GM12873 (cell line): ENCODE data around the gene TRAFD1.

Experiments
- CTCF ChIP-seq: IDR thresholded peaks from 2 replicates; pipeline ENCODE4 v1.5.1; 2012; ENCODE audit warnings: low read depth, mild to moderate bottlenecking, moderate library complexity, low read length, control low read depth; ENCODE audit not compliant: insufficient read depth; ENCODE audit errors: missing control alignments

Gene TRAFD1, protein sequence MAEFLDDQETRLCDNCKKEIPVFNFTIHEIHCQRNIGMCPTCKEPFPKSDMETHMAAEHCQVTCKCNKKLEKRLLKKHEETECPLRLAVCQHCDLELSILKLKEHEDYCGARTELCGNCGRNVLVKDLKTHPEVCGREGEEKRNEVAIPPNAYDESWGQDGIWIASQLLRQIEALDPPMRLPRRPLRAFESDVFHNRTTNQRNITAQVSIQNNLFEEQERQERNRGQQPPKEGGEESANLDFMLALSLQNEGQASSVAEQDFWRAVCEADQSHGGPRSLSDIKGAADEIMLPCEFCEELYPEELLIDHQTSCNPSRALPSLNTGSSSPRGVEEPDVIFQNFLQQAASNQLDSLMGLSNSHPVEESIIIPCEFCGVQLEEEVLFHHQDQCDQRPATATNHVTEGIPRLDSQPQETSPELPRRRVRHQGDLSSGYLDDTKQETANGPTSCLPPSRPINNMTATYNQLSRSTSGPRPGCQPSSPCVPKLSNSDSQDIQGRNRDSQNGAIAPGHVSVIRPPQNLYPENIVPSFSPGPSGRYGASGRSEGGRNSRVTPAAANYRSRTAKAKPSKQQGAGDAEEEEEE

GRCh38 chr12:112125250-112125999, at the start of gene TRAFD1:
Gene TRAFD1, plus strand, starts transcription at chr12:112125560. Its CDS starts 4,963 bp downstream, at chr12:112130523.
- TF ChIP-seq CTCF, result no peak

DNA sequence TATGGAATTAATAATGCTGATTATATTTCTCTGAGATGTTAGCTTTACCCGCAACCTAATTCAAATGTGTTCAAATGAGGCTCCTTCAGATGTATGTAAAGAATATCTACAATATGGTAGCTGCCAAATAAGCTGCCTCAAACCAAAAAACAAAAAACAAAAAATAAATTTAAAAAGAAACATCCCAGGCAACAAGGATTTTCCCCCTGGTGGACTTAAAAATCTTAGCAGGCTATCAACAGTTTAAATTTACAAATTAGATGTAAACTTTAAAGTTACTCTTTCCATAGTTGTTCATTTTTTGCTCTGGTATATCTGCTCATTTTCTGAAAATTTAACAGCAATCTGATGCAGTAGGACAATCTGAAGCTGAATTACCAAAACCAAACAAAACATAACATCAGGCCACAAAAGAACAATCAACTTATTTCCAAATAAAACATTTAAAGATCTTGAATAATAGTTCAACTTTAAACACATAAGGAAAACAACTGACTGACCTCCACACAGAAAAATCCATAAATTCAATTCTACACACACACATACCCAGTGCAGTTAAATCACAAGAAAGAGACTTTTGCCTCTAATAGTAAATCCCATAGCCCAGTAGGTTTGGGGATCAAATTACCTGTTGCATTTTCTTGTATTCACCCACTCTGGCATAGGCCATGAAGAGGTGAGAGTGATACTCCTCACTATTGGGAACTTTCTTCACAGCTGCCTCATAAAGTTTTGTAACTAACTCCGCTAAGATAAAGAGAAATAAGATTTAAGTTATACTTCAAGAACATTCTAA, 38.1 kb upstream of the TRAFD1 start:
- TF ChIP-seq CTCF, result no peak

- TF ChIP-seq CTCF, result no peak
Observed at GRCh38 chr12:112087851-112088250, 37.5 kb upstream of the TRAFD1 start.

DNA sequence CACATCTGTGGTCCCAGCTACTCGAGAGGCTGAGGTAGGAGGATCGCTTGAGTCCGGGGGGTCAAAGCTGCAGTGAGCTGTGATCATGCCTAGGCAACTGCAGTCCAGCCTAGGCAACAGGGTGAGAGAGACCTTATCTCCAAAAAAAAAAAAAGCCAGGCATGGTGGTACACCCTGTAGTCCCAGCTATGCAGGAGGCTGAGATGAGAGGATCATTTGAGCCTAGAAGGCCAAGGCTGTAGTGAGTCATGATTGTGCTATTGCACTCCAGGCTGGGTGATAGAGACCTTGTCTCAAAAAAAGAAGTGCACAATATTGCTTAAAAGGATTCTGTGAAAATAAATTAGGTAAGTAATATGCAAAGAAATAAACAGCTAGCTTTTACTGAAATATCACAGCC, 33.8 kb upstream of the TRAFD1 start:
- no peak for TF ChIP-seq CTCF

GRCh38 chr12:112096070-112096469, 29.3 kb upstream of the TRAFD1 start:
- no peak for TF ChIP-seq CTCF

- no peak for TF ChIP-seq CTCF
Observed at GRCh38 chr12:112096667-112097066, 28.7 kb upstream of the TRAFD1 start.
